NK-92 treated with Interleukin-12 subunit alpha and Interleukin-12 subunit beta, amount 100 ng/mL, for 24 hours (cell line): ENCODE results near the gene NSD2.
"Not testable (repeated sequence)": the region's sequence is repeated elsewhere in the genome, so short reads cannot be mapped to it uniquely, and the experiment has no call there.

ENCODE experiments used
- DNase-seq: peaks from one replicate; lab custom pipeline; 2025; lab: John Stamatoyannopoulos, UW

NSD2 gene

DNA sequence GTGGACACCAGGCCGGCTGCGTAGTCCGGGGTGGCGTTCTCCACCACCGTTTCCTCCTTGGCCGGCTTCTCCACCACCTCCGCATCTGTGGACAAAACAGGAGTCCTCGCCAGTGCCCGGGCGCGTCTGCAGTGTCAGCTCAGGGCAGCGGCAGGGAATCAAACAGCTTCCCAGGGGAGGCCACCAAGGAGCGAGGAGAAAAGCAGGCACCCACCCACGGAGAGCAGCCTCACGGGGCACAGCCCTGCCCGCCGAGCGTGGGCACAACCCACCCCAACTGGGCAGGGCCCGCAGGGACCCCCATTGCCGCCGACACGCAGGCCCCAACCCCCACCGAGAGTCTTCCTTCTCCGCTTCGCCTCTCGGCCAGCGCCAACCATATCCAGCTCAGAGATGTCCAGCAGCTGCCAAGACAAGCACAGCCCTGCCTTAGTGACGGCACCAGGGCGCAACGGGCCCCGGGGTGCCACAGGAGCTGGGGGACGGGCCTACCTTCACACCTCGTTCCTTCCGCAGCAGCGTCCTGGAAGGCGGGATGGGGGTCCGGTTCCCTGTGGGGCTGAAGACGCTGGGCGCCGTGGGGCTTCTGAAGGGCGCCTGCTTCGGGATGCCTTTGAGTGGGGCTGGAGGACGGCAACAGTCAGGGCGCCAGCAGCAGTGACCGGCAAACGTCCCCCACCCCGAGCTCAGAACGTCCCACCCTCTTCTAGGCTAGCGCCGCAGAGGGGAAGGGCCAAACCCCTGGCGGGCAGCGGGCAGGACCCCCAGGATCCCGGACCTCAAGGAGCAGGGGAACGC lies 114.8 kb downstream of the NSD2 start:
- DNase-seq: no peak

GRCh38 chr4:1986578-1987210 lies 115.5 kb downstream of the NSD2 start:
- no peak for DNase-seq

DNA sequence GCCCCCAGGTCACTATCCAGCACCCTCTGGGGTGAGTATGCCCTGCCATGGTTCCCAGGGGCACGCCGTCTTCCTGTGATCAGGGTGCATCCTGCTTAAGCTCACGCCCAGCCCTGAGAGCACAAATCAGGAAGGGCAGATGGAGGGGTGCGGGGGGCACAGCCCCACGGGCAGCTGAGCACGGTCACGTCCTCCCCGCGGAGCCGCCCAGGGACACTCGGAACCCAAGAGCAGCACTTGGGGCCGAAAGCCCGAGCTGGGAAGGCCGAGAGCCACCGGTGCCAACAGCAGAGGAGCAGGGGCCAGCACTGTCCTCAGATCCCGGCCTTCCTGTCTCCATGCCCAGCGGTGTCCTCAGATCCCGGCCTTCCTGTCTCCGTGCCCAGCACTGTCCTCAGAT lies 116.1 kb downstream of the NSD2 start:
- no peak for DNase-seq

DNA sequence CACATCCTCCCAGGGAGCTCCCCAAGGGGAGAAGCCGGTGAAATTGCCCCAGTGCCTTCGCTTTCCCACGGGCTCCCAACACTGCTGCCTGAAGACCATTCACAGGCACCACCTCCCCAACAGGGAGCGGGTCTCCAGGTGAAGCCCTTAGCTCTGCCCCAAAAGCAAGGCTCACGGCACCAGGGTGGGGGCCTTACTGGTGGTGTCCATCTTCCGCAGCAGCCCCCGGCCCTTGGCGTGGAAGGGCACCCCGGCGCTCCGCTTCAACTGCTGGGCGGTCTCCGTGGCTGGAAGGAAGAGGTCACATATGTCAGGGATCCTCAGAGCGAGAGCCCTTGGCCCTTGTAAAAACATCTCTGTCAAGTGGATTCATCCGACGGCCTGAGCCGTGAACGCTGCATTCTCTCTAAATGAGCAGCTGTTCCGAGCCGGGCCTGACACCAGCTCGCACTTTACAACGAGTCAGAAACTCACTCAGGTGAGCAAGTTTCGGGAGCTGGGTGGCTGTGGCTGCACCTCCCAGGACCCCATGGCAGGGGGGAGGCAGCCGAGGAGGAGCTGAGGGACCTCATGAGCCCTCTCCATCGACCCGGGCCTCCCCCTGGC lies 116.6 kb downstream of the NSD2 start:
- no peak for DNase-seq

- no peak for DNase-seq
Measured at GRCh38 chr4:1988327-1988724, 117.1 kb downstream of the NSD2 start.

- no peak for DNase-seq
Measured at GRCh38 chr4:1989533-1990347, 118.5 kb downstream of the NSD2 start.

DNA sequence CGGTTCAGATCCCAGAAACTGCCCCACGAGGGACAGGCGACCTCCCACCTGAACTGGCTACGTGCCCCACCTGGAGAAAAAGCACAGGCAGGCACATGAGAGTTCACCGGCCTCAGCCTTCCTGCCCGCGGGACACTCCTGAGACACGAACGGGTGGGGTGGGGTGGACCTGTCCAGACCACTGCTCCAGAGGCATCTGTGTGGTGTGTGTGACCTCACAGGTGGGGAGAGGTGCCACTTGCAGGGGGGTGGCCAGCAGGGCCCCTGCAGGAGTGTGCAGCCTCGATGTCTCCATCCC lies 119.1 kb downstream of the NSD2 start:
- DNase-seq: no peak

DNA sequence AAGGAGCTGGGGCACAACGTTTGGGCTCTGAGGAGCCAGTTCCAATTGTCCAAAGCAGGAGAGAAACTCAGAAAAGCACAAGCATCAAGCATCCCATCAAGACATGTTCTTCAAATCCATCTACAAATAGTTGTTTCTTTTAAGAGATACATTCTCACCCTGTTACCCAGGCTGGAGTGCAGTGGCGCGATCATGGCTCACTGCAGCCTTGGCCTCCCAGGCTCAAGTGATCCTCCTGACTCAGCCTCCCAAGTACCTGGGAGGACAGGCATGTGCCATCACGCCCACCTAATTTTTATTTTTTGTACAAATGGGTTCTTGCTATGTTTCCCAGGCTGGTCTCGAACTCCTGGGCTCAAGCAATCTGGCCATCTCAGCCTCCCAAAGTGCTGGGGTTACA lies 119.5 kb downstream of the NSD2 start:
- no peak for DNase-seq

DNA sequence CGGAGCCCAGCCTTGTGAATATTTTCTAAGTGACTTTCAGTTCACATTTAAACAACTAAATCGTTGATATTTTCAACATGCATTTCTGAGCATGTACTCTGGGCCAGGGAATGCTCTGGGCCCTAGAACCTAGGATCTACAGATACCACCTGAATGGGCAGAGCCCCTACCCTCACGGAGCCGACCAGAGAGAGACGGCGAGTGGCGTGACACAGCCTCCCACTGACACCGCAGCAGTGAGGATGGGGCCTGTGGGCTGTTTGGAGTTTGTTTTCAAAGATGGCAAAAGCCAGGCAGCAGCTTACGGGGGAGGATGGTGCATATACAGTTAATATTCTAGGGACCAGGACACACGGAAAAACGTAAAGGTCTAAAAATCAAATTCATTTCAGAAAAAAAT lies 119.9 kb downstream of the NSD2 start:
- no peak for DNase-seq

GRCh38 chr4:1991596-1992434 lies 120.6 kb downstream of the NSD2 start:
- no peak for DNase-seq

DNA sequence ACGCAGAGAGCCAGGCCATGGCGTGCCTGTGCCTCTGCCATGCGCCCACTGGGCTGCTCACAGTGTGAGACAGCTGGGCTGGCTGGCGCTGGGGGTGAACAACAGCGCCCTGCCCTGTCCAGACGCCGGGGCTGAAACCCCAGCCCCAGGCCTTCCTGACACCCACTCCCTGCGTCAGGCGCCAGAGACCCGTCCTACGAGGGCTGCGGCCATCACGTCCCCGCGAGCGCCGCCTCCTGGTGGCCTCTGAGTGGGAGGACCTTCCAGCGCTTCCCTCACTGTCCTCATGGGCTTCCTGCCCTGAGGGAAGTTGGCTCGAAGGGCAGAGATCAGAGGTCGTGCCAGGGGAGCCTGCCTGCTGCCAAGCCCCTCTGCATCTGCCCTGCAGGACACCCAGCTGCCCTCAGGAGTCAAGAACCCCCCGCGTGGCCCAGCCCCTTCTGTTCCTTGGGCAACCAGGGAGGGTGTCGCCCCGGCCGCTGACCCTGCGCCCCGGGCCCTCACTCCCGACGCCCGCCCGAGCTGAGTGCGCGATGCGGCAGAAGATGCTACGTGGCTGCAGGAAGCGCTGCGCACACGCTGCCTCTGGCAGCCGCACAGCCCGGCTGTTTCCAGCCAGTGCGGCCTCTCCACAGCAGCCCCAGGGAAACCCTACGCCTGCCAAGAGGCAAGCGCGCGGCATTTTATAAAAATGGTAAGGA lies 121.4 kb downstream of the NSD2 start:
- DNase-seq: no peak

- no peak for DNase-seq
Measured at GRCh38 chr4:1993169-1993516, 122.0 kb downstream of the NSD2 start.

DNA sequence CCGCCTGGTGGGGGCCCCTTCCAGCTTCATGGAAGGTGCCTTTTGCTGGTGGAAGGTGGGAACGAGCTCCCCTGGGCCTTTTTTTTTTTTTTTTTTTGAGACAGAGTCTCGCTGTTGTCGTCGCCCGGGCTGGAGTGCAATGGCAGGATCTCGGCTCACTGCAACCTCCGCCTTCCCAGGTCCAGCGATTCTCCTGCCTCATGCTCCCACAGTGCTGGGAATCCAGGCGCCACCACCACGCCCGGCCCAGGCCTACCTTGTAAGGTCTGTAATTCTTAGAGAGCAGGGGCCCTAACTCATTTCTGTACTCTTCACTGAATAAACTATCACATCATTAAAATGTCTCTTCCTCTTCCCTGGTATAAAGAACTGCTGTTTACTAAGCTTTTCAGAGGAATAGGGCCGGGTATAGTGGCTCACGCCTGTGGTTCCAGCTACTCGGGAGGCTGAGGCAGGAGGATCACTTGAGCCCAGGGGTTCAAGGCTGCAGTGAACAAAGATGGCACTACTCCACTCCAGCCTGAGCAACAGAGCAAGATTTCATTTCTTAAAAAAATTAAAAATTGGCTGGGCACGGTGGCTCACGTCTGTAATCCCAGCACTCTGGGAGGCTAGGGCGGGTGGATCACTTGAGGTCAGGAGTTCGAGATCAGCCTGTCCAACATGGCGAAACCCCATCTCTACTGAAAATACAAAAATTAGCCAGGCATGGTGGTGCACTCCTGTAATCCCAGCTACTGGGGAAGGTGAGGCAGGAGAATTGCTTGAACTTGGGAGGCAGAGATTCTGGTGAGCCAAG lies 122.7 kb downstream of the NSD2 start:
- not testable (repeated sequence) for DNase-seq

GRCh38 chr4:1994938-1995337 lies 123.7 kb downstream of the NSD2 start:
- DNase-seq: no peak

DNA sequence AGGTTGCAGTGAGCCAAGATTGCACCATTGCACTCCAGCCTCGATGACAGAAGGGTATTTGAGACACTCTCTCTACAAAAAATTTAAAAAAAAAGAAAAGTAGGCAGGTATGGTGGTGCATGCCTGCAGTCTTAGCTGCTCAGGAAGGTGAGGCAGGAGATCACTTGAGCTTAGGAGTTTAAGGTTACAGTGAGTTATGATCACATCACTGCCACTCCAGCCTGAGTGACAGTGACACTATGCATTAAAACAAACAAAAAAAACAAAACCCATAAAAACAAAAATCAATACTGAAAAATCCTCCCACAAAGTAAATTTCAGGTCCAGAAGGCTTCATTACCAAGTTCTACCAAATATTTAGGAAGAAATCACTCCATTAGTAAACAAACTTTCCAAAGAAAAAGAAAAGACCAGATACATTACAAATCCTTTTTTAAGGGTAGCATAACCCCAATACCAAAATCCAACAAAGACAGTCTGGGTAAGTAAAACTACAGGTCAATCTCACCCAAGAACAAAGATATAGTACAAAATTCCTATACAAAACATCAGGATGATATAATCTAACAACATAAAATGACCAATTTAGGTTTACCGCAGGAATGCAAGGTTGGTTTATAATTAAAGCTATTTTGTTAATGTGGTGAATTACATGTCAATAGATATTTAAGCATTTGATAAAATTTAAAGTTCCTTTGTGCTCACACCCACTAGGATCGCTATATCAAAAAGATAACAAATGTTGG lies 125.8 kb downstream of the NSD2 start:
- DNase-seq: no peak

DNA sequence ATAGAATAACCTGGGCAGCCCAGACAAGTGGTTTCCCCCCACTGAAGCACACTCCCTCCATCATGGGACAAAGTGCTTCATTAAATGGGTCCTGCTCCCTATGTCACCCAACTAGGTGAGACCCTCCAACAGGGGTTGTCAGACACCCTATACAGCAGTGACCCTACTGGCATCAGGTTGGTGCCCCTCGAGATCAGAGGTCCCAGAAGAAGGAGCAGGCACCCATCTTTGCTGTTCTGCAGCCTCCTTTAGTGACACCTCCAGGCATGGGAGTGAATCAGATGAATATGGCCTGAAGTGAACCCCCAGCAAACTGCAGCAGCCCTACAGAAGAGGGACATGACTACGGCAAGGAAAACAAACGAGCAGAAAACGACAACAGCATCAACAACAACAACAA lies 126.5 kb downstream of the NSD2 start:
- DNase-seq: no peak

DNA sequence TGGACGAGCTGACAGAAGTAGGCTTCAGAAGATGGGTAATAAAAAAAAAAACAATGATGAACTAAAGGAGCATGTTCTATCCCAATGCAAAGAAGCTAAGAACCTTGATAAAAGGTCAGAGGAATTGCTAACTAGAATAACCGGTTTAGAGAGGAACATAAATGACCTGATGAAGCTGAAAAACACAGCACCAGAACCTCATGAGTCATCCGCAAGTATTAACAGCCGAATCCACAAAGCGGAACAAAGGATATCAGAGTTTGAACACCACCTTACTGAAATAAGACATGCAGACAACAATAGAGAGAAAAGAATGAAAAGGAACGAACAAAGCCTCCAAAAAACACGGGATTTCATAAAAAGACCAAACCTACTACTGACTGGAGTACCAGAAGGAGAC lies 127.1 kb downstream of the NSD2 start:
- DNase-seq: no peak

GRCh38 chr4:1999308-1999707 lies 128.1 kb downstream of the NSD2 start:
- not testable (repeated sequence) for DNase-seq

- not testable (repeated sequence) for DNase-seq
Measured at GRCh38 chr4:2003361-2003760, 132.2 kb downstream of the NSD2 start.

DNA sequence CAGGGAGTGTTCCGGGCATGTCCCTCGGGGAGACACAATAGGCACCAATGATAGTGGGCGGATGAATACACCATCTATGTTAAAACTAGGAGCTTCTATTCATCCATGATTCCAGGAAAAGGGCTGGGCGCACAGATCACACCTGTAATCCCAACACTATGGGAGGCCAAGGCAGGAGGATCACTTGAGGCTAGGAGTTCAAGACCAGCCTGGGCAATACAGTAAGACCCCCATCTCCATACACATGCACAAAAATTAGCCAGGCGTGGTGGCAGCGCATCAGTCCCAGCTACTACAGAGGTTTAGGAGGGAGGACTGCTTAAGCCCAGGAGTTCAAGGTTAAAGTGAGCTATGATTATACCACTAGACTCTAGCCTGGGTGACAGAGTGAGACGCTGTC lies 135.2 kb downstream of the NSD2 start:
- DNase-seq: no peak
